IgD-negative memory B cell (primary cell): ENCODE results near the gene GRK1. TPM values are rescaled to one million over a fixed set of nuclear protein-coding genes. Genes with fewer than 3 reads are reported as not detected.
A peak's percentile ranks its signal among the peaks of the same experiment; 100 is the strongest.

Experiments
- H3K27ac Mint-ChIP-seq, 3 donors: one replicate each; pipeline ENCODE4 v1.8.0; 2020 to 2022; ENCODE audit warnings: mild to moderate bottlenecking in 3 of 3, mixed read lengths in 3 of 3, moderate library complexity in 1 of 3
- H3K27me3 Mint-ChIP-seq: one replicate; pipeline ENCODE4 v1.8.0; 2021; ENCODE audit warnings: mixed read lengths
- H3K36me3 Mint-ChIP-seq: one replicate; pipeline ENCODE4 v1.8.0; 2020; ENCODE audit warnings: mild to moderate bottlenecking, mixed read lengths
- H3K4me1 Mint-ChIP-seq, 3 donors: one replicate each; pipeline ENCODE4 v1.8.0; 2020 to 2022; ENCODE audit warnings: mixed read lengths in 3 of 3, mild to moderate bottlenecking in 1 of 3
- H3K4me3 Mint-ChIP-seq, 4 donors: one replicate each; pipeline ENCODE4 v1.8.0; 2020 to 2022; ENCODE audit warnings: mild to moderate bottlenecking in 4 of 4, mixed read lengths in 4 of 4, moderate library complexity in 3 of 4
- H3K9me3 Mint-ChIP-seq, 3 donors: one replicate each; pipeline ENCODE4 v1.8.0; 2020 to 2021; ENCODE audit warnings: mixed read lengths in 3 of 3, mild to moderate bottlenecking in 1 of 3
- polyA plus RNA-seq: library from polyadenylated mRNA; unstranded; fragments of 300-500 nt; fragmentation: Illumina TruSeq; gene quantifications from one replicate; pipeline ENCODE4 v1.2.3, GENCODE V29; 2021

GRK1 gene
- polyA plus RNA-seq, 1 donor from 2014 or later, result not detected

DNA sequence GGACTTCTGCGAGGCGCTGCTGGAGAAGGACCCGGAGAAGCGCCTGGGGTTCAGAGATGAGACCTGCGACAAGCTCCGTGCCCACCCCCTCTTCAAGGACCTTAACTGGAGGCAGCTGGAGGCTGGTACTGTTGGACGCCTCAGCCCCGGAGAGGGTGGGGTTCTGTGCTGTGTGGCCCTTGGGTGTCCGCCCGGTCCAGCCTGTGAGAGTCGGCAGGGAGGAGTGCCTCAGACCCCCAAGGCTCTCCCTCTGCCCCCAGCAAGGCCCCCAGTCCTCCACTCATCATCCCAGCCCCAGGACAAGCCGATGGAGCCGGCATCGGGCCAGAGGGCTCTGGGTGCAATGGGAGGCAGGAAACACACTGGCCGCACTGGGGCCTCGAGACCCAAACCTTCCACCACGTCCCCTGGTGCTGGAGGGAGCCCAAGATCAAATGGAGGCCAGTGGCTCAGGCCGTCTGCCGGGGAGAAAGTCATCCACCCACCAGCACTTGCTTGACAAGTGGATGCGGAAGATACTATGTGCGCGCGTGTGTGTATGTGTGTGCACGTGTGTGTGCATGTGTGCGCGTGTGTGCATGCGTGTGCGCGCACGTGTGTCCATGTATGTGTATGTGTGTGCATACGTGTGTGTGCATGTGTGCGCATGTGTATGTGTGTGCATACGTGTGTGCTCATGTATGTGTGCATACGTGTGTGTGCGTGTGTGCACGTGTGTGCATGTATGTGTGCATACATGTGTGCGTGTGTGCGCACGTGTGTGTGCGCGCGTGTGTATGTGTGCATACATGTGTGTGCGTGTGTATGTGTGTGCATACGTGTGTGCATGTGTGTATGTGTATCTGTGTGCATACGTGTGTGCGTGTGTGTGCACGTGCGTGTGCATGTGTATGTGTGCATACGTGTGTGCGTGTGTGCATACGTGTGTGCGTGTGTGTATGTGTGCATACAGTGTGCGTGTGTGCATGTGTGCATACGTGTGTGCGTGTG, 66.2 kb downstream of the GRK1 start:
- H3K9me3 Mint-ChIP-seq, result no peaks in the 10 kb centered on the region
- H3K27me3 Mint-ChIP-seq, result no peaks in the 10 kb centered on the region
- H3K4me1 Mint-ChIP-seq, result peaks cover 0 to 3% (median 0%) of the 10 kb centered on the region in 3 donors
- H3K4me3 Mint-ChIP-seq, result no peak overlapping the region
- H3K27ac Mint-ChIP-seq, result no peak overlapping the region
- no peaks in the 10 kb centered on the region for H3K36me3 Mint-ChIP-seq

DNA sequence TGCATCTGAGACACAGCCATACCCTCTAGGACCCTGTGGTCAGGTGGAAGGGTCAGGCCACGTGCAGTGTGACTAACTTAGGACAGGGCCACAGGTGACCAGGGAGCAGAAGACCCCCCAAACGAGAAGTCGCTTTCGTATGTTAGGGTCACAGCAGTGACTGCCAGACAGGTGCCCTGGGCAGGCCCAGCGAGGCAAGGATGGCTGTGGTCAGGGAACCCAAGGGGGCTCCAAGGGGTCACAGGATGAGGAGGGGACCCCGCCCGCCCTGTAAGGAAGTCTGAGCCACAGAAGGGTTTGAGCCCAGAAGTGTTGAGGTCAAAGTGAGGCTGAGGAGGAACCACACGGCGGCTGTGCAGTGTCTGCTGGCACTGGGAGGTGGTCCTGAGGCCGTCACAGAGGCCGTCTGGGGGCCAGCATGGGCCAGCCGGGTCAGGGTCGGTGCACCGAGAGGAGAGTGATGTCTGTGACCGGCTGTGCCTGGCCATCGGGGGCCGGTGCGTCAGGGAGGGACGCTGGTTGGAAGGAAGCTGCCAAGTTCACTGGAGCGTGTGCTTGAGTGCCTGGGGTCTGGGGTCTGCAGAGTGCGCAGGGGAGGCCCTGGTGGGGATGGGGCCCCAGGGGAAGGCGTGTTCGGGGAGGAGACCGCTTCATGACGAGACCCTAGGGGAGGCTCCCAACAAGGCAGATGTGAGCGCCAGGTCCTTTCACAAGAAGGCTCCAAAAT, 67.2 kb downstream of the GRK1 start:
- H3K9me3 Mint-ChIP-seq, result no peaks in the 10 kb centered on the region
- no peaks in the 10 kb centered on the region for H3K27me3 Mint-ChIP-seq
- no peaks in the 10 kb centered on the region for H3K4me1 Mint-ChIP-seq
- no peak overlapping the region for H3K27ac Mint-ChIP-seq
- H3K36me3 Mint-ChIP-seq, result no peaks in the 10 kb centered on the region
- peak overlapping the region in 1 of 4 donors; percentile 17 for H3K4me3 Mint-ChIP-seq

GRCh38 chr13:113734826-113735125, 67.8 kb downstream of the GRK1 start:
- Mint-ChIP-seq H3K27me3 (no peaks in the 10 kb centered on the region), H3K27ac (no peak overlapping the region), H3K9me3 (no peaks in the 10 kb centered on the region), H3K36me3 (no peaks in the 10 kb centered on the region), H3K4me1 (no peaks in the 10 kb centered on the region), H3K4me3 (no peak overlapping the region)

DNA sequence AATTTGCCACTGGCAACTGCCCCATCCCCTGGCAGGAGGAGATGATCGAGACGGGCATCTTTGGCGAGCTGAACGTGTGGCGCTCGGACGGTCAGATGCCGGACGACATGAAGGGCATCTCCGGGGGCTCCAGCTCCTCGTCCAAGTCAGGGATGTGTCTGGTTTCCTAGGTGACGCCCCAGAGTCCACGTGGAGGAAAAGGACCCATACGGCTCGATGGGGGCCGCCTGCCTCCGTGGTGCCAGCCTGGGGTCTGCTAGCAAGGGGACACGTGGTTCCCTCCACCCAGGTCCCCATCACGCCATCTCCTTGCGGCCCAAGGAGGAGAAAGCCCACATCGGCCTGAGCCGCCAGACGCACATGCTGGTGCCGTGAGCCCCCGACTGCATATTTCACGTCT, 68.2 kb downstream of the GRK1 start:
- no peaks in the 10 kb centered on the region for H3K36me3 Mint-ChIP-seq
- H3K27me3 Mint-ChIP-seq, result peaks cover 2% of the 10 kb centered on the region
- no peak overlapping the region for H3K4me3 Mint-ChIP-seq
- no peak overlapping the region for H3K27ac Mint-ChIP-seq
- no peaks in the 10 kb centered on the region for H3K9me3 Mint-ChIP-seq
- no peaks in the 10 kb centered on the region for H3K4me1 Mint-ChIP-seq

- Mint-ChIP-seq H3K27me3 (peaks cover 7% of the 10 kb centered on the region), H3K27ac (no peak overlapping the region), H3K4me1 (no peaks in the 10 kb centered on the region), H3K36me3 (no peaks in the 10 kb centered on the region), H3K4me3 (no peak overlapping the region), H3K9me3 (no peaks in the 10 kb centered on the region)
These were observed 68.7 kb downstream of the GRK1 start for GRCh38 chr13:113735750-113736149.

DNA sequence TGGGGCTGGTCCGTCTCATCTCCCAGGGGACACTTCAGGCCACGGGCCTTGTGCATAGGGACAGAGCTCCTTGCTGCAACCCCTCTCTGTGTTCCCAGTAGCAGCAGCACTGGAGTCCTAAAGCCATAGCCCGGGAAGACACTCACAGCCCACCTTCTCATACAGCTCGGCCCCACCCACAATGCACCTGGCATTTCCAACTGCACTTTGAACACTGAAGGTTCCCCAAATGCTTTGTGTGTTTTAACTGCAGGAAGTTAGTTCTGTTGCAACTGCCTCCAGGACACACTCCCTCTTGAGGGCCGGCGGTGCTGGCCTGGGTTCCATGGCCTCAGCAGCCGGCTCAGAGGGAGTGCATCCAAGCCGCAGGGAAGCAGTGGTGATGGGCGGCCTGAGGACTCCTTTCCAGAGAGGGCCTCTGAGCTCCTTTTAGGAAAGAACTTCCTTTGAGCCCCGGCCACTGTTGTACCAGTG, 69.3 kb downstream of the GRK1 start:
- no peak overlapping the region for H3K27ac Mint-ChIP-seq
- H3K4me3 Mint-ChIP-seq, result no peak overlapping the region
- H3K4me1 Mint-ChIP-seq, result peaks cover 0 to 2% (median 0%) of the 10 kb centered on the region in 3 donors
- H3K9me3 Mint-ChIP-seq, result no peaks in the 10 kb centered on the region
- H3K36me3 Mint-ChIP-seq, result no peaks in the 10 kb centered on the region
- peaks cover 13% of the 10 kb centered on the region for H3K27me3 Mint-ChIP-seq

DNA sequence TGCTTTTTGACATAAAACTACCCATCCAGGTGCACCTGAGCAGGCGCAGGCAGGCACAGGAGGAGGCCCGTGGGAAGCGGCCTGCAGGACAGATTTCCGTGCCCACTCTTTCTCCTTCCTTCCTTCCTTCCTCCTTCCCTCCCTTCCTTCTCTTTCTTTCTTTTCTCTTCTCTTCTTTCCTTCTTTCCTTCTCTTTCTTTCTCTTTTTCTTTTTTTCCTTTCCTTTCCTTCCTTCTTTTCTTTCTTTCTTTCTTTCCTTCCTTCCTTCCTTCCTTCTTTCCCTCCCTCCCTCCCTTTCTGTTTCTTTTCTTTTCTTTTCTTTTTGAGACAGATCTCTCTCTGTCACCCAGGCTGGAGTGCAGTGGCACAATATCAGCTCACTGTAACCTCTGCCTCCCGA, 70.8 kb downstream of the GRK1 start:
- Mint-ChIP-seq H3K9me3 (no peaks in the 10 kb centered on the region), H3K27me3 (peaks cover 17% of the 10 kb centered on the region), H3K36me3 (no peaks in the 10 kb centered on the region)

DNA sequence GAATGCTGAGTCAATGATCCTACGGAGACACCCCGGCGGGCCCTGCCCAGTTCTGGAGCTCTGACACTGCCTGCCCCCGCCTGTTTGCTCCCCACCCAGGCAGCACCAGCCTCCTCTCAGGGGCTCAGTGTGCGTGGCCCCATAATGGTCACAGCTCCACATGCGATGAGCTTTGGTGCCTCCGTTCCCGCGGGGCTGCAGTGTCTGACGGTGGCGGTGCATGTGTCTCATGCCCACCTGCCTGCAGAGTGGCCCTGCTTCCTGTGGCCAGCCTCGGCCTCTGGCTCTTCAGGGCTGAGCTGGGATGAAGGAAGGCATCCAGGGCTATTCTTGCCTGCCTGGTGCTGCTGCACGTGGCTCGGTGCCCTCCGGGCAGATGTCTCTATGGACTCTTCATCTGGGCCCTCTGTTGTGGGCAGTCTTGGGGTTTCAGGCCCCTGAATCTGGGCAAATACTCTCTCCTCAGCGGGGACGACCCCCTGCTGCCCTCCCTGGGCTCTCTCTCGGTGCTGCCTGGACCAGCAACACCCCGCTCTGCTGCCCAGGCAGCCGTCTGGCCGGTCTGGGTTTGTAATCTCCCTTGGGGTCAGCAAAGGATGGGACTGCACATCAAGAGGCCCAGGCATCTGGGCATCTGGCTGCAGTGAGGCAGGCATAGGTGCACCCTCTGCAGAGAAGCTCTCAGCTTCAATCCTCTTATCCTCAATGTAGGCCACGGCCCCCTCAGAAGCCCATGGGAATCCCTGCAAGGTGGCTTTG, 72.7 kb downstream of the GRK1 start:
- H3K4me3 Mint-ChIP-seq, result no peak overlapping the region
- H3K36me3 Mint-ChIP-seq, result no peaks in the 10 kb centered on the region
- no peaks in the 10 kb centered on the region for H3K9me3 Mint-ChIP-seq
- peaks cover 0 to 8% (median 0%) of the 10 kb centered on the region in 3 donors for H3K4me1 Mint-ChIP-seq
- H3K27me3 Mint-ChIP-seq, result peaks cover 19% of the 10 kb centered on the region
- no peak overlapping the region for H3K27ac Mint-ChIP-seq

More for the DNA sequence above, 70.8 kb downstream of the GRK1 start:
- Mint-ChIP-seq H3K4me1 (peaks cover 0 to 8% (median 0%) of the 10 kb centered on the region in 3 donors), H3K4me3 (no peak overlapping the region), H3K27ac (no peak overlapping the region)

DNA sequence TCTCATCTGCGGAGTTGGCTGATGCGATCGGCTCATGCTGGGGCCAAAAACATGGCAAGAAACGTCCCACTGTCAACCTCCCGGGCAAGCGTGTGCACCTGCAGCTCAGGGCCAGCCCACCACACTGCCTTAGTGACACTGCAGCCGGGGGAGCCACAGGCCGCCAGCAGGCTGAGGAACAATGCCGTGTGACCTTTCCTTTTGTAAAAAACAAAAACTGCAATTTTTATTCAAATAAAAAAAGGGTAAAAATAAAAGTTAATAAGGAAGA, 73.2 kb downstream of the GRK1 start:
- no peaks in the 10 kb centered on the region for H3K9me3 Mint-ChIP-seq
- H3K27ac Mint-ChIP-seq, result no peak overlapping the region
- peaks cover 19% of the 10 kb centered on the region for H3K27me3 Mint-ChIP-seq
- no peak overlapping the region for H3K4me3 Mint-ChIP-seq
- H3K4me1 Mint-ChIP-seq, result peaks cover 0 to 12% (median 0%) of the 10 kb centered on the region in 3 donors
- no peaks in the 10 kb centered on the region for H3K36me3 Mint-ChIP-seq

GRCh38 chr13:113740661-113741060, 73.6 kb downstream of the GRK1 start:
- Mint-ChIP-seq H3K4me1 (peaks cover 0 to 12% (median 0%) of the 10 kb centered on the region in 3 donors), H3K27ac (no peak overlapping the region), H3K4me3 (peak overlapping the region in 1 of 4 donors; percentile 23), H3K9me3 (no peaks in the 10 kb centered on the region), H3K36me3 (no peaks in the 10 kb centered on the region), H3K27me3 (peaks cover 19% of the 10 kb centered on the region)

DNA sequence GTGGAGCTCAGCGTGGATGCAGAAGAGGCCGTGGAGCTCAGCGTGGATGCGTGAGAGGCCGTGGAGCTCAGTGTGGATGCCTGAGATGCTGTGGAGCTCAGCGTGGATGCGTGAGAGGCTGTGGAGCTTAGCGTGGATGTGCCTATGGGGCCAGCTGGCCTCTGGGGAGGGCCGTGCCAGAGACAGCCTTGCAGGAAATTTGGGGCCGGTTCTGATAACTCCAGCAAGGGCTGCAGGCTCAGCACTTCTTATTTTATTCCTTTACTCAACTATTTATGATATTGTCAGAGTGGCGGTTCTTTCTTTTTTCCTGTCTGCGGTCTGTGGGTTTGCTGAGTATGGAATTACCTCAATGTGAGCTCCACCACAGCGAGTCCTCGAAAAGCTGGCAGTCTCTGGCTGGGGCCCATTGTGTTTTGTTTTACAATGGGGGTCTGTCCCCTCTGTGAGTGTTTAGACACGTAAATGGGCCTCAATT, 74.2 kb downstream of the GRK1 start:
- no peak overlapping the region for H3K4me3 Mint-ChIP-seq
- H3K27me3 Mint-ChIP-seq, result peaks cover 19% of the 10 kb centered on the region
- H3K9me3 Mint-ChIP-seq, result no peaks in the 10 kb centered on the region
- H3K27ac Mint-ChIP-seq, result no peak overlapping the region
- H3K4me1 Mint-ChIP-seq, result peaks cover 0 to 12% (median 0%) of the 10 kb centered on the region in 3 donors
- H3K36me3 Mint-ChIP-seq, result no peaks in the 10 kb centered on the region

GRCh38 chr13:113742000-113742441, 75.0 kb downstream of the GRK1 start:
- H3K27ac Mint-ChIP-seq, result no peak overlapping the region
- peak overlapping the region in 1 of 4 donors; percentile 65 for H3K4me3 Mint-ChIP-seq
- no peaks in the 10 kb centered on the region for H3K36me3 Mint-ChIP-seq
- H3K4me1 Mint-ChIP-seq, result peaks cover 0 to 12% (median 0%) of the 10 kb centered on the region in 3 donors
- H3K9me3 Mint-ChIP-seq, result no peaks in the 10 kb centered on the region
- H3K27me3 Mint-ChIP-seq, result peaks cover 19% of the 10 kb centered on the region

DNA sequence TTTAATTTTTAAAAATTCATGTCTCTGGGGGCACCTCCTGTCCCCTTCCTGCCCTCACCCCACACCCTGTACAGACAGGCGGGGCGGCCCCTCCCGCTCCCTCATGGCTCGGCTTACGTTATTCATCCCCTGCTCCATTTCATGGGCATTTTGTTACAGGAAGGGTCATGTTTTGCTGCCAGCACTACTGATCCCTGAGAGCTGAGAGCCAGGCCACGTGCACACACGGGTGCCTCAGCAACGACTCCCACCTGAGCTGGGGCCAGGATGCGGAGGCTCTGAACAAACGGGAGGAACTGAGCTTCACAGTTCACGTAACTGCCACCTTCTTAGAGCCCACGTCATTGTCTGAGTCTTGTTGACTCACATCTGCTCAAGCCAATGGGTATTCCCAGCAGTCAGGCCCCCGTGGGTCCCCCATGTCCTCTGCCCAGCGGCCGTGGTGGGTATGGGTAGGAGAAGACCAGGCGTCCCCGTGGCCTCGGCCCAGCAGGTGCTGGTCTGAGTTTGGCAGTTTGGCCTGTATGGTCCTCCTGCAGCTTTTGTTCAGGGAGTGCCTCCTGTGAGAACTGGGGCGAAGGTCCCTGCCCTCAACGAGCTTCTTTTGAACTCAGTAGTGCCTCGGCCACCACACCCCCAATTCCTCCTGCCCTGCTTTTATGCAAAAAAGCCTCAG, 75.6 kb downstream of the GRK1 start:
- H3K36me3 Mint-ChIP-seq, result no peaks in the 10 kb centered on the region
- H3K9me3 Mint-ChIP-seq, result no peaks in the 10 kb centered on the region
- H3K4me1 Mint-ChIP-seq, result peaks cover 0 to 12% (median 0%) of the 10 kb centered on the region in 3 donors
- H3K4me3 Mint-ChIP-seq, result peak overlapping the region in 1 of 4 donors; percentile 65
- no peak overlapping the region for H3K27ac Mint-ChIP-seq
- peaks cover 19% of the 10 kb centered on the region for H3K27me3 Mint-ChIP-seq

DNA sequence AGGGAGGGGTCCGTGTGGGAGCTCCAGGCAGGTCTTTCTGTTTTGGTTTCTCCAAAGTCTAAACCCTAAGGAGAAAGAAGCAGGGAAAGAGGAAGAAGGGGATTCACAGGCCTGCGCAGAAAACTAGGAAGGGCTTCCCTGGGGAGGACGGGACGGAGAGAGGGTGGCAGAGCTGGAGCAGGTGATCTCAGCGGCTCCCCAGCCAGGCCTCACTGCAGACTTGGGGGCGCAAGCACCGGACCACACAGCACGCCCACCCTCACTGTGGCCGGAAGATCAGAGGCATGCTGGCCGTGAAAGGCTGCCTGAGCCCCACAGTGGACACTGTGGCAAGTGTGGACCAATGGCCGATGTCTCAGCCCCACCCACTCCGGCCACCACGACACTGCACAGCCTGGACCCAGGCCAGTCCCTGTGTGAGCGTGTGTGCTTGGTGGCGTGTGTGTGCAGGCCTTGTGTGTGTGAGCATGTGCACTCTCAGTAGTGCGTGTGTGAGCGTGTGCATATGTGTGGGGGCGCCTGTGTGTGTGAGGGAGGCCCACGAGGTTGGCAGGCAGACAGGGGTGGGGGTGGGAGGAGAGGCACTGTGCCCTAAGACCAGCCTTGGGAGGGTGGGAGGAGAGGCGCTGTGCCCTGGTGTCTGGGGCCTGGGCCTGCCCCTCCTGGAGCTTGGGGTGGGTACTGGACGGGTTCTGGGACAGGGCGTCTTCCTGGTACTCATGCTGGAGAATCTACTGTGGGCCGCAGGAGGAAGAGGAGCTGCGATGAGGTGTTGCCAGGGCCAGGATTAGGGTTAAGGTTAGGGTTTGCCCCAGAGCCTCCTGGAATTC, 76.6 kb downstream of the GRK1 start:
- H3K4me3 Mint-ChIP-seq, result no peak overlapping the region
- no peaks in the 10 kb centered on the region for H3K36me3 Mint-ChIP-seq
- H3K4me1 Mint-ChIP-seq, result peaks cover 0 to 12% (median 0%) of the 10 kb centered on the region in 3 donors
- no peaks in the 10 kb centered on the region for H3K9me3 Mint-ChIP-seq
- H3K27me3 Mint-ChIP-seq, result peaks cover 19% of the 10 kb centered on the region
- no peak overlapping the region for H3K27ac Mint-ChIP-seq
